Nephron (organoid): Measurements from ENCODE around the gene F7.
"Not testable (repeated sequence)": the region's sequence is repeated elsewhere in the genome, so short reads cannot be mapped to it uniquely, and the experiment has no call there.

Source experiments
- H3K27ac Mint-ChIP-seq, 3 experiments: 2 replicates each; pipeline ENCODE4 v1.8.0; 2020; ENCODE audit warnings: mixed read lengths in 3 of 3, mild to moderate bottlenecking in 2 of 3, moderate library complexity in 1 of 3
- H3K27me3 Mint-ChIP-seq: 2 replicates; pipeline ENCODE4 v1.8.0; 2021; ENCODE audit warnings: low read depth, mild to moderate bottlenecking, moderate library complexity, mixed read lengths
- H3K36me3 Mint-ChIP-seq: 2 replicates; pipeline ENCODE4 v1.8.0; 2020; ENCODE audit warnings: low read depth, mixed read lengths
- H3K4me1 Mint-ChIP-seq: 2 replicates; pipeline ENCODE4 v1.8.0; 2020; ENCODE audit warnings: mixed read lengths
- H3K4me3 Mint-ChIP-seq, 3 experiments: 2 replicates each; pipeline ENCODE4 v1.8.0; 2020; ENCODE audit warnings: mild to moderate bottlenecking in 3 of 3, mixed read lengths in 3 of 3, moderate library complexity in 2 of 3
- H3K9me3 Mint-ChIP-seq: 2 replicates; pipeline ENCODE4 v1.8.0; 2020; ENCODE audit warnings: mixed read lengths
- TF ChIP-seq, protein P1 (sequence below), 3 experiments: fragments of 200-600 bp; sonication (generic); IDR thresholded peaks; one replicate each; pipeline ENCODE4 v1.5.0; 2021; ENCODE audit warnings: antibody characterized with exemption in 3 of 3; ENCODE audit not compliant: unreplicated experiment in 3 of 3

F7 gene

GRCh38 chr13:113159701-113160100, 54.1 kb downstream of the F7 start:
- Mint-ChIP-seq H3K4me3 (no peak overlapping the region), H3K4me1 (peaks cover 11% of the 10 kb centered on the region)
- TF ChIP-seq, protein P1, sequence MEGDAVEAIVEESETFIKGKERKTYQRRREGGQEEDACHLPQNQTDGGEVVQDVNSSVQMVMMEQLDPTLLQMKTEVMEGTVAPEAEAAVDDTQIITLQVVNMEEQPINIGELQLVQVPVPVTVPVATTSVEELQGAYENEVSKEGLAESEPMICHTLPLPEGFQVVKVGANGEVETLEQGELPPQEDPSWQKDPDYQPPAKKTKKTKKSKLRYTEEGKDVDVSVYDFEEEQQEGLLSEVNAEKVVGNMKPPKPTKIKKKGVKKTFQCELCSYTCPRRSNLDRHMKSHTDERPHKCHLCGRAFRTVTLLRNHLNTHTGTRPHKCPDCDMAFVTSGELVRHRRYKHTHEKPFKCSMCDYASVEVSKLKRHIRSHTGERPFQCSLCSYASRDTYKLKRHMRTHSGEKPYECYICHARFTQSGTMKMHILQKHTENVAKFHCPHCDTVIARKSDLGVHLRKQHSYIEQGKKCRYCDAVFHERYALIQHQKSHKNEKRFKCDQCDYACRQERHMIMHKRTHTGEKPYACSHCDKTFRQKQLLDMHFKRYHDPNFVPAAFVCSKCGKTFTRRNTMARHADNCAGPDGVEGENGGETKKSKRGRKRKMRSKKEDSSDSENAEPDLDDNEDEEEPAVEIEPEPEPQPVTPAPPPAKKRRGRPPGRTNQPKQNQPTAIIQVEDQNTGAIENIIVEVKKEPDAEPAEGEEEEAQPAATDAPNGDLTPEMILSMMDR (IDR thresholded peaks at IDR 0.05; ENCODE audit: unreplicated experiment in 3 of 3): no peak

GRCh38 chr13:113160983-113161382, 55.4 kb downstream of the F7 start:
- TF ChIP-seq, protein P1 (IDR thresholded peaks at IDR 0.05; ENCODE audit: unreplicated experiment in 3 of 3): no peak
- peaks cover under 1% of the 10 kb centered on the region for H3K36me3 Mint-ChIP-seq
- peaks cover 31% of the 10 kb centered on the region for H3K27me3 Mint-ChIP-seq

More at GRCh38 chr13:113159701-113160100, 54.1 kb downstream of the F7 start:
- no peaks in the 10 kb centered on the region for H3K9me3 Mint-ChIP-seq
- H3K27ac Mint-ChIP-seq: no peak overlapping the region
- no peaks in the 10 kb centered on the region for H3K36me3 Mint-ChIP-seq
- peaks cover 31% of the 10 kb centered on the region for H3K27me3 Mint-ChIP-seq

DNA sequence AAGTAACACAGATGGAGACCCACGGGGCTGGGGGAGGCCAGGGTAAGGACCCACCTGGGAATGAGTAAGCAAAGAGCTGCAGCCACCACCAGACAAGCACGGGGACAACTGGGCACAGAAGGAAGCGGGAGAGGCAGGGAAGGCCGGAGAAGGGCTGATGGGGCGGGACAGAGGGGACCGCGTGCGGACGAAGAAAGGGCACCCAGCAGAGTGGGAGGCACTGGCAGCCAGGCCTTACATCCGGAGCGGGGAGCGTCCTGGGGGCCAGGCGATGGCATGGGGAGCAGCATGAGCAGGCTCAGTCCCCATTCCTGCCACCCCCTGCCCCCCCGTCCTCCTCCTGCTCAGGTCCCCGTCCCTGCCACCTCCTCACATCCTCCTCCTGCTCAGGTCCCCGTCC, 55.8 kb downstream of the F7 start:
- TF ChIP-seq, protein P1 (IDR thresholded peaks at IDR 0.05; ENCODE audit: unreplicated experiment in 3 of 3): no peak
- Mint-ChIP-seq H3K4me1 (peaks cover 12% of the 10 kb centered on the region), H3K27me3 (peaks cover 31% of the 10 kb centered on the region), H3K4me3 (peak overlapping the region in 1 of 3 experiments; percentile 19), H3K36me3 (peaks cover 5% of the 10 kb centered on the region), H3K27ac (no peak overlapping the region), H3K9me3 (no peaks in the 10 kb centered on the region)

More at GRCh38 chr13:113160983-113161382, 55.4 kb downstream of the F7 start:
- H3K4me3 Mint-ChIP-seq: no peak overlapping the region
- no peaks in the 10 kb centered on the region for H3K9me3 Mint-ChIP-seq
- H3K4me1 Mint-ChIP-seq: peaks cover 12% of the 10 kb centered on the region
- H3K27ac Mint-ChIP-seq: no peak overlapping the region

- H3K27ac Mint-ChIP-seq, H3K9me3 Mint-ChIP-seq, H3K4me3 Mint-ChIP-seq, H3K36me3 Mint-ChIP-seq: not testable (repeated sequence)
- H3K4me1 Mint-ChIP-seq: peaks cover 12% of the 10 kb centered on the region
- H3K27me3 Mint-ChIP-seq: peaks cover 31% of the 10 kb centered on the region
Measured at GRCh38 chr13:113161975-113162374, 56.4 kb downstream of the F7 start.

- Mint-ChIP-seq H3K4me1 (peaks cover 12% of the 10 kb centered on the region), H3K4me3 (peak overlapping the region in 1 of 3 experiments; percentile 31), H3K27me3 (peaks cover 31% of the 10 kb centered on the region), H3K36me3 (peaks cover 20% of the 10 kb centered on the region), H3K9me3 (peaks cover 3% of the 10 kb centered on the region), H3K27ac (peak overlapping the region in 2 of 3 experiments; percentile 61 to 79)
- TF ChIP-seq, protein P1 (IDR thresholded peaks at IDR 0.05; ENCODE audit: unreplicated experiment in 3 of 3): no peak
Measured at GRCh38 chr13:113162783-113163685, 57.4 kb downstream of the F7 start.

GRCh38 chr13:113164492-113164891, 58.9 kb downstream of the F7 start:
- no peak overlapping the region for H3K4me3 Mint-ChIP-seq

More at GRCh38 chr13:113164492-113164891, 58.9 kb downstream of the F7 start:
- Mint-ChIP-seq H3K4me1 (peaks cover 12% of the 10 kb centered on the region), H3K36me3 (peaks cover 33% of the 10 kb centered on the region), H3K27ac (peak overlapping the region in 1 of 3 experiments; percentile 20), H3K27me3 (peaks cover 28% of the 10 kb centered on the region), H3K9me3 (peaks cover 6% of the 10 kb centered on the region)
- TF ChIP-seq, protein P1 (IDR thresholded peaks at IDR 0.05; ENCODE audit: unreplicated experiment in 3 of 3): no peak
